GM21423 (cell line): ENCODE data around the gene AGTRAP.

ENCODE experiments used
- ATAC-seq: cut with Tn5 transposase; IDR thresholded peaks from one replicate; pipeline ENCODE4 v1.9.1; 2021; ENCODE audit warnings: mild to moderate bottlenecking, moderate library complexity; ENCODE audit not compliant: unreplicated experiment

The AGTRAP gene

GRCh38 chr1:11757047-11757446 lies 21.1 kb downstream of the AGTRAP start:
- no peak for ATAC-seq

- no peak for ATAC-seq
Measured at GRCh38 chr1:11759791-11760190, 23.9 kb downstream of the AGTRAP start.

- ATAC-seq, result no peak
Measured at GRCh38 chr1:11761285-11761684, 25.3 kb downstream of the AGTRAP start.

- ATAC-seq, result no peak
Measured at GRCh38 chr1:11761988-11762406, 26.1 kb downstream of the AGTRAP start, which contains the start of gene C1orf167. Gene C1orf167, plus strand, starts transcription at chr1:11762193. Its CDS starts 2,208 bp downstream, at chr1:11764401.

- ATAC-seq, result no peak
Measured at GRCh38 chr1:11764115-11764514, 28.2 kb downstream of the AGTRAP start.

- ATAC-seq, result no peak
Measured at GRCh38 chr1:11764519-11764918, 28.6 kb downstream of the AGTRAP start.

- no peak for ATAC-seq
Measured at GRCh38 chr1:11765661-11766428, 29.9 kb downstream of the AGTRAP start.

- no peak for ATAC-seq
Measured at GRCh38 chr1:11766429-11766776, 30.5 kb downstream of the AGTRAP start.

GRCh38 chr1:11767922-11768704 lies 32.2 kb downstream of the AGTRAP start:
- no peak for ATAC-seq

- no peak for ATAC-seq
Measured at GRCh38 chr1:11768821-11769220, 32.9 kb downstream of the AGTRAP start.

GRCh38 chr1:11769274-11769673 lies 33.3 kb downstream of the AGTRAP start:
- no peak for ATAC-seq

GRCh38 chr1:11770011-11770410 lies 34.1 kb downstream of the AGTRAP start:
- no peak for ATAC-seq

- no peak for ATAC-seq
Measured at GRCh38 chr1:11771481-11772043, 35.6 kb downstream of the AGTRAP start.

GRCh38 chr1:11772458-11772857 lies 36.5 kb downstream of the AGTRAP start:
- no peak for ATAC-seq

GRCh38 chr1:11774753-11775152 lies 38.8 kb downstream of the AGTRAP start:
- no peak for ATAC-seq

- no peak for ATAC-seq
Measured at GRCh38 chr1:11777658-11778322, 41.9 kb downstream of the AGTRAP start.

- no peak for ATAC-seq
Measured at GRCh38 chr1:11778336-11778735, 42.4 kb downstream of the AGTRAP start.

GRCh38 chr1:11778844-11779623 lies 43.1 kb downstream of the AGTRAP start:
- ATAC-seq, result no peak

- ATAC-seq, result no peak
Measured at GRCh38 chr1:11779715-11780379, 43.9 kb downstream of the AGTRAP start.
